Retinal pigment epithelial cell (primary cell): ENCODE measurements around the gene HMGB4.

Source experiments
- DNase-seq: peaks from one replicate; pipeline ENCODE4 v3.0.0-alpha.2; 2010; ENCODE audit warnings: low read depth
- H3K4me3 ChIP-seq: 2 replicates; pipeline ENCODE4 v1.5.1; 2011; ENCODE audit warnings: mild to moderate bottlenecking, low read length, control low read depth, moderate library complexity
- TF ChIP-seq, protein P1 (sequence below): conservative IDR thresholded peaks from 2 replicates; pipeline ENCODE4 v1.5.1; 2011; ENCODE audit warnings: low read depth, low read length, control low read depth, inconsistent platforms

The HMGB4 gene

DNA sequence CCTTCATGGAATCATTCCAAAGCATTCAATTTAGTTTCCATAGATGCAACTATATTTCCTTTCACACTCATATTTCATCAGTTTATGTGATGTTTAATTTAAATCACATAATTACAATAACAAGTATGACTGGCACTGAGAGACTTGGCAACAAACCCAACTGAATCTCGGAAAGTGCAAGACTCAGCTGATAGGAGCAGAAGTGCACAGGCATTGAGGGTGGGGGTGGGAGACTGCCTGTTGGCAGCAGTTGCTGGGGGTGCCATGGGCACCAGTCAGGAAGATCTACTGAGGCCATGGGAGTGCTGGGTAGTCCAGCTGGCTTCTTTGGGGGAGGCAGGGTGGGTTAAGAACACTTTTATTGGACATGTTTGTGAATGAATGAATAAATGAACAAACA lies 10.4 kb upstream of the HMGB4 start:
- no peak overlapping the region for H3K4me3 ChIP-seq
- no peak for DNase-seq
- TF ChIP-seq, protein P1, sequence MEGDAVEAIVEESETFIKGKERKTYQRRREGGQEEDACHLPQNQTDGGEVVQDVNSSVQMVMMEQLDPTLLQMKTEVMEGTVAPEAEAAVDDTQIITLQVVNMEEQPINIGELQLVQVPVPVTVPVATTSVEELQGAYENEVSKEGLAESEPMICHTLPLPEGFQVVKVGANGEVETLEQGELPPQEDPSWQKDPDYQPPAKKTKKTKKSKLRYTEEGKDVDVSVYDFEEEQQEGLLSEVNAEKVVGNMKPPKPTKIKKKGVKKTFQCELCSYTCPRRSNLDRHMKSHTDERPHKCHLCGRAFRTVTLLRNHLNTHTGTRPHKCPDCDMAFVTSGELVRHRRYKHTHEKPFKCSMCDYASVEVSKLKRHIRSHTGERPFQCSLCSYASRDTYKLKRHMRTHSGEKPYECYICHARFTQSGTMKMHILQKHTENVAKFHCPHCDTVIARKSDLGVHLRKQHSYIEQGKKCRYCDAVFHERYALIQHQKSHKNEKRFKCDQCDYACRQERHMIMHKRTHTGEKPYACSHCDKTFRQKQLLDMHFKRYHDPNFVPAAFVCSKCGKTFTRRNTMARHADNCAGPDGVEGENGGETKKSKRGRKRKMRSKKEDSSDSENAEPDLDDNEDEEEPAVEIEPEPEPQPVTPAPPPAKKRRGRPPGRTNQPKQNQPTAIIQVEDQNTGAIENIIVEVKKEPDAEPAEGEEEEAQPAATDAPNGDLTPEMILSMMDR = no peak

DNA sequence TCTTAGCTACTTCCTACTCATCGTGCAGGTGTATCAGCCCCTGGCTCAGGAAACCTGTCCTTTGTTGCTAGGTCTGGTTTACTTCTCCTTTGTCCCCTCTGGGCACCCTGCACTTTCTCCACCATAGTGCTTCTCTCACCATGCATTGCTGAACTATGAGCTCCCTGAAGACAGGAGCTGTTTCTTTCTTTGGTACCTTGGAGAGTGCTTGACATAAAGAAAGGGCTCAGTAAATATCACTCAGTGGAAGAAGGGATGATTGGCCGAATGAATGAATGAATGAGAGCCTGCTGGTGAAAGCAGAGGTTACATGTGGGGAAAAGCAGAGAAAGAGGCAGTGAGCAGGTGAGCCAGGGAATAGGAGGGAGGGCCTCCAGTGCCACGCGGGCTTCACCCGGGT lies 9.8 kb upstream of the HMGB4 start:
- TF ChIP-seq, protein P1 = no peak

DNA sequence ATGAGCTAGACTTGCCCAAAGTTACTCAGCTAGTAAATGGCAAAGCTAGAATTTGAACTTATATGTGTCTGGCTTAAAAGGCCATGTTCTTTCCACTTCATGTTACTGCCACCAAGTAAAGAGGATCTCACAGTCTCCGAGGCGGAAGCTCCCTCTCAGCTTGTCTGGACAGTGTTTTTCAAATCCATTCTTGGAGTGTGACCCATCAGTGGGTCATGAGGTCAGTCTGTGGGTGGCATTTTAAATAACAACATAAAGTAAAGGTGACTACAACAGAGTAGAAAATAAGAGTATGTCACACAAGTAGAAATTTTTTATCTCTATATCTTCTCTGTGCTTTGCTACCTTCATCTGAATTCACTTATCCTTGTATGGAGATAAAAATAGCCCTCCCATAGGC lies 3.2 kb upstream of the HMGB4 start:
- H3K4me3 ChIP-seq = no peak overlapping the region
- TF ChIP-seq, protein P1 = no peak
- DNase-seq = no peak

More for the DNA sequence above, 9.8 kb upstream of the HMGB4 start:
- no peak for DNase-seq
- H3K4me3 ChIP-seq = no peak overlapping the region

DNA sequence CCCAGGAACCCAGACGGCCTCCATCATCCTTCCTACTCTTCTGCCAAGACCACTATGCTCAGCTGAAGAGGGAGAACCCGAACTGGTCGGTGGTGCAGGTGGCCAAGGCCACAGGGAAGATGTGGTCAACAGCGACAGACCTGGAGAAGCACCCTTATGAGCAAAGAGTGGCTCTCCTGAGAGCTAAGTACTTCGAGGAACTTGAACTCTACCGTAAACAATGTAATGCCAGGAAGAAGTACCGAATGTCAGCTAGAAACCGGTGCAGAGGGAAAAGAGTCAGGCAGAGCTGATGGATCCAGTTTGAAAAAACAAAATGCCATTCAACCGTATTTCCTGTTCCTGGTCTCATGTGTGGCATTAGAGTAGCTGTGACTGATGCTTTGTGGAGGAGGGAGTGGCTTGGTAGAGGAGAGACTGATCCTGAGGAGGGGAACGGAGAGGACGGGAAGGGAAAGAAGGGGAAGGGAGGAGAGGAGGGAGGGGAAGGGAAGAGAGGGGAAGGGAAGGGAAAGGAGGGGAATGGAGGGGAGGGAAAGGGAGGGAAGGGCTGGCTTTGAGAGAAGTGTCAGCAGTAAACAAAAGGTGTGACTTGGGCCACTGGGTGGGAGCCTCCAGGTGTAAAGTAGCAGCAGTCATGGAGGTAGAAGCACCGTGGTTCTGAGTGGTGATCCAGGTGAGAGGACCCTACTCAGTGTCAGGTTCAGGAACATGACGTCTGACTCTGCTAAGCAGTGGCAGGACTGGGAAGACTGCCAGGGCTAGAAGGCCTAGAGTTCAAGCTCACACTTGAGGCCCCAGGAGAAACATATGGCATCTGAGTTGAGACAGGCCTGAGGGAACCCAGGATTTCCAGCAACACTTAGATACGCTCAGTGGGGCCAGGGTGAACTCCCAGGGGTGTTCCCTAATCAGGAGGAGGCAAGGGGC lies 846 bp downstream of the HMGB4 start:
- DNase-seq = no peak
- H3K4me3 ChIP-seq = no peak overlapping the region
- TF ChIP-seq, protein P1 = no peak

DNA sequence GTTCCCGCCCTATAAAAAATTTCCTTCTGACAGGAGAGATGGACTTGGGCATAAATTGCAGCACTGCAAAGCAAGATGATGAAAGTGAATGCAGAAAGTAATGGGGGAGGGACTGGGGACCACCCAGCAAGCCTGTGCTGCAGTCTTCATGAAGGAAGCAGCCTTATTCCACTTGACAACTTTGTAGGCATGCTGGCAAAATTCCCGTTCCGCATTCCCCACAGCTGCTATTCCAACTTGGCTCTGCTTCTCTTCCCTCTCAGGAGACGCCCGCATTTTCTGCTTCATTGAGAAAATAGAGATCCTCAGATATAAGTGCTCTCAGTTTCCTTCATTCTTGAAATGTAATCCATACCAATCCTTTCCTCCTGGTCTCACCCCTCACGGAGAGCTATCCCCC lies 2.4 kb downstream of the HMGB4 start:
- no peak overlapping the region for H3K4me3 ChIP-seq
- TF ChIP-seq, protein P1 = no peak
- DNase-seq = peak; percentile 1

DNA sequence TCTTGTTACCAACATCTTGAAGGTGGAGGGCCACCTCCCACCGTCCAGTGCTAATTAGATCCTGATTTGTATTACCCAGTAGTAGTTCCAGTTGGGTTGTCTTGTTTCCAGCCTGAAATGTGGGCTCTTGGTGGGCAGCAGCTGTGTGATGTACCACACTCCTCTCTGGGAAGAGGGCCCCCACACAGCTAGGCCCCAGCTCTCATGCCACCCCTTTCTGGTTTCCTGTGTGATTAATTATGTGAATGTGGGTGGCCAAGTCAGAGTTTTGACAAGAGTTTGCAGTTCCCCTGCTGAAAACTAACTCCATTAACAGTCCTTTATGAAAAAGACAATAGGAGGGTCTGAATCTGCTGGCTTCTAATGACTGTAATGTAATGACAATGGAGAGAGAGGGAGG lies 3.8 kb downstream of the HMGB4 start:
- no peak overlapping the region for H3K4me3 ChIP-seq
- TF ChIP-seq, protein P1 = no peak
- DNase-seq = no peak

DNA sequence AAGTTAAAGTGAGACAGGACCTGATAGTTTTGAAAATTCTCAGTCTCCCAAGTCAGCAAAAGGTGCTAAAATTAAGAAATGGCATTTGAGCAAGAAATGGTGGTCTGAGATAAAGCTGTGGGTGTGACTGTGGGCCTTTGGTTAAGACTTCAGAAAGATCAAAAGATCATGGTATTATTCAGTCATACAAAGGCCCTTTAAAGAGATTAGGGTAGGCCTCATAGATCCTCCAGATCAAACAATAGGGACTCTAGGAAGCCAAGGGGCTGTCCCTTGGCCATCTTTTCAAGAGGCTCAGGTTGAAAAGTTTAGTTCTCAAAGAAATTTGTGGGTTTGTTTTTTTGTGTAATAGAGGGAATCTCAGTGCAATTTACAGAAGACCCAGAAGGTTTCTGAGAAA lies 8.4 kb downstream of the HMGB4 start:
- no peak for DNase-seq
- TF ChIP-seq, protein P1 = no peak
- H3K4me3 ChIP-seq = no peak overlapping the region
